ENCODE data around the gene PIGV.

GRCh38 chr1:26767714-26768113 is 20.0 kb upstream of the PIGV start:
- TF ChIP-seq POLR2A (IDR thresholded peaks at IDR 0.05) (no peak), CTCF (IDR thresholded peaks at IDR 0.05) (no peak)

Data from adrenal gland (tissue), 5 donors.